Brain microvascular endothelial cell (primary cell): Measurements from ENCODE around the gene SLC4A11.
"Not testable (repeated sequence)": the region's sequence is repeated elsewhere in the genome, so short reads cannot be mapped to it uniquely, and the experiment has no call there.

Experiments used
- DNase-seq: peaks from one replicate; pipeline ENCODE4 v3.0.0-alpha.2; 2020
- H3K27ac ChIP-seq: fragments of 250-450 bp; sonication (Bioruptor Pico); 2 replicates; pipeline ENCODE4 v1.5.1; 2020; ENCODE audit warnings: mild to moderate bottlenecking, moderate library complexity
- H3K27me3 ChIP-seq: fragments of 250-450 bp; sonication (Bioruptor Pico); replicated peaks from 2 replicates; pipeline ENCODE4 v1.5.1; 2020; ENCODE audit warnings: mild to moderate bottlenecking
- H3K36me3 ChIP-seq: fragments of 250-450 bp; sonication (Bioruptor Pico); replicated peaks from 2 replicates; pipeline ENCODE4 v1.5.1; 2020; ENCODE audit warnings: mild to moderate bottlenecking
- H3K4me3 ChIP-seq: 2 replicates; pipeline ENCODE4 v1.5.1; 2011; ENCODE audit warnings: low read depth, mild to moderate bottlenecking, control low read depth, low read length, moderate library complexity
- in situ Hi-C: cut with HindIII; loops from 2 replicates; pipeline ENCODE4 v1.10.0; 2017; ENCODE audit warnings: low sequenced_read_pairs, low pct_ligation_motif_present
- TF ChIP-seq, protein P1 (sequence below): IDR thresholded peaks from 2 replicates; pipeline ENCODE4 v1.5.1; 2011; ENCODE audit warnings: low read depth, mild to moderate bottlenecking, moderate library complexity, low read length, control low read depth, inconsistent platforms; ENCODE audit errors: missing control alignments

The SLC4A11 gene

DNA sequence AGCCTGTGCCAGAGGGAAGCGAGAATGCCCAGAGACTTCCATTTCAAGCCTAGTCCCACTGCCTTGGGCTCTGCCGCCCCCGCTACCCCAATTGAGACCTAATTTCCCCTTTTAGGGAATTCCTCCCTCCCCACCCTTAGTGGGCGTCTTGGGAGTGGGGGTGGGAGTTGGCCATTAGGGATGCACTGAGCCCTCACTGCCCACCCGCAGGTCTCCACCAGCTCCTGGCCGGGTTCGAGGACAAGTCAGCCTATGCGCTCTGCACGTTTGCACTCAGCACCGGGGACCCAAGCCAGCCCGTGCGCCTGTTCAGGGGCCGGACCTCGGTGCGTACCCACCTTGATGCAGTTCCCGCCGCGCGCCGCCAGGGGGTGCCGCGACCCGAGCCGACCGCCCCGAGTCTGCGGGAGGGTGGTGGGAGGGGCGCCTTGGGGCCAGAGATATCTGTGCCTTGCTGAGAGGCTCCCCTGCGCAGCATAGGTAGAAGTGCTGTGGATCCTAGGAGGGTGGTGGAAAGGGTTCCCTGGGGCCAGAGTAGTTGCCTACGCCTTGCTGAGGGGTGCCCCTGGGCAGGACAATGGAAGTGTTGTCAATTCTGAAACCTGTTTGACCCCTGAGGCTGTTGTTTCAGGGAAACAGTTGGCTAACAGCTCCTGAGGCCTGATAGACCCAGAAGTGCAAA, 20.5 kb downstream of the SLC4A11 start:
- no peak for DNase-seq
- Histone ChIP-seq H3K27me3 (no peaks in the 10 kb centered on the region), H3K4me3 (no peak overlapping the region), H3K36me3 (peaks cover 28% of the 10 kb centered on the region), H3K27ac (no peak overlapping the region)
- in situ Hi-C loops, result no loop called here
- TF ChIP-seq, protein P1, sequence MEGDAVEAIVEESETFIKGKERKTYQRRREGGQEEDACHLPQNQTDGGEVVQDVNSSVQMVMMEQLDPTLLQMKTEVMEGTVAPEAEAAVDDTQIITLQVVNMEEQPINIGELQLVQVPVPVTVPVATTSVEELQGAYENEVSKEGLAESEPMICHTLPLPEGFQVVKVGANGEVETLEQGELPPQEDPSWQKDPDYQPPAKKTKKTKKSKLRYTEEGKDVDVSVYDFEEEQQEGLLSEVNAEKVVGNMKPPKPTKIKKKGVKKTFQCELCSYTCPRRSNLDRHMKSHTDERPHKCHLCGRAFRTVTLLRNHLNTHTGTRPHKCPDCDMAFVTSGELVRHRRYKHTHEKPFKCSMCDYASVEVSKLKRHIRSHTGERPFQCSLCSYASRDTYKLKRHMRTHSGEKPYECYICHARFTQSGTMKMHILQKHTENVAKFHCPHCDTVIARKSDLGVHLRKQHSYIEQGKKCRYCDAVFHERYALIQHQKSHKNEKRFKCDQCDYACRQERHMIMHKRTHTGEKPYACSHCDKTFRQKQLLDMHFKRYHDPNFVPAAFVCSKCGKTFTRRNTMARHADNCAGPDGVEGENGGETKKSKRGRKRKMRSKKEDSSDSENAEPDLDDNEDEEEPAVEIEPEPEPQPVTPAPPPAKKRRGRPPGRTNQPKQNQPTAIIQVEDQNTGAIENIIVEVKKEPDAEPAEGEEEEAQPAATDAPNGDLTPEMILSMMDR, result peak; percentile 72

DNA sequence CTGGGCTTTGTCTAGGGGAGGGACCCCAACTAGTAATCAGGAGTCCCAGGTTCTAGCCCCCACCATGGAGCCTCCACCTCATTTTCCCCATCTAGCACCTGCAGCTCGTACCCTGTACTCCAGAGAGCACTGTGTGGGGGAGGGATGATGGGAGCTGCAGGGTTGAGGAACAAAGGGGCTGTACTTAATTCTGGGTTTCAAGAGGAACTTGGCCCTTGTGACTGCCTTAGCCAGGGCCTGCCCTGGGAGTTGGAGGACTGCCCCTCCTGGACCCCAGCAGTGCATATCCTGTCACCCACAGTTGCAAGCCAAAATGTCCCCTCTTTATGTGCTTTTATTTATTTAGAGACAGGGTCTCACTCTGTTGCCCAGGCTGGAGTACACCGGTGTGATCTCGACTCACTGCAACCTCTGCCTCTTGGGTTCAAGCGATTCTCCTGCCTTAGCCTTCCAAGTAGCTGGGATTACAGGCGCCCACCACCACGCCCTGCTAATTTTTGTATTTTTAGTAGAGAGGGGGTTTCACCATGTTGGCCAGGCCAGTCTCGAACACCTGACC, 23.6 kb downstream of the SLC4A11 start:
- peaks cover 16% of the 10 kb centered on the region for H3K36me3 ChIP-seq
- H3K4me3 ChIP-seq, H3K27me3 ChIP-seq, in situ Hi-C loops, DNase-seq, H3K27ac ChIP-seq: not testable (repeated sequence)

DNA sequence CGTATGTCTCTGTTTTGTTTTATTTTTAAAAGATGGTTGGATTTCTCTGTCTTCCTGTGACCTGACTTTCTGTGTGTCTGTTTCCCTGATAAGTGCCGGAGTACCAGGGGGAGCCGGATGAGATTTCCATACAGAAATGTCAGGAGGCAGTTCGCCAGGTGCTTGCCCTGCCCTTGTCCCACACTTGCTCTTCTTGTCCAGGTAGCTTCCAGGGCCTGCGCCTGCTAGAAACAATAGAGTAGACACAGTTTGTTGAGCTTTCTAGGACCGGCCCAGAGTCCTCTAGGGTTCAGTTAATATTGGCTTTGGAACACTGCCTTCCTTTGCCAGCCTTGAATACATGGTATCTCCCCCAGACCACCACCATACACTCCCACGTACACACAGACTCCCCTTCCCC, 25.8 kb downstream of the SLC4A11 start:
- H3K4me3 ChIP-seq, result no peak overlapping the region
- DNase-seq, result no peak
- in situ Hi-C loops, result no loop called here
- no peak overlapping the region for H3K27ac ChIP-seq
- H3K36me3 ChIP-seq, result peaks cover 14% of the 10 kb centered on the region
- H3K27me3 ChIP-seq, result no peaks in the 10 kb centered on the region
- TF ChIP-seq, protein P1, result no peak

DNA sequence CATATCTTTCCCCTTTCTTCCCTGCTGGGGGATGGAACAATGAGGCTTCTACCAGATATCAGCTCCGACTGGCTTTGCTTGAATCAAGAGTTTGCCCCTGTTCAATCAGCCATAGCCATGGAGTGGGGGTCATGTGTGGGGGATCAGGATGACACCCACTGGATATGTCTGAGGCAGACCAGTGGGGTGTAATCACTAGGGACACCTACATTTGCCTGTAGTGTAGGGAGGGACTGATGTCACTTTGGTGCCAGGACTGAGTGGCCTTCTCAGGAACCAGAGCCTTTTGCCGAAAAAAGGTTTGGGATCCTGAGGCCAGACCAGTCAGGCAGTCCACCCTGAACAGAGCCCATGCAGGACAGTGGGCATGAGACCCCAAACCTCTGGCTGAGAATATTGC, 28.6 kb downstream of the SLC4A11 start:
- peaks cover 12% of the 10 kb centered on the region for H3K36me3 ChIP-seq
- H3K4me3 ChIP-seq, result peak overlapping the region; percentile 94
- H3K27me3 ChIP-seq, result no peaks in the 10 kb centered on the region
- in situ Hi-C loops, result no loop called here
- TF ChIP-seq, protein P1, result no peak
- DNase-seq, result no peak
- H3K27ac ChIP-seq, result no peak overlapping the region

DNA sequence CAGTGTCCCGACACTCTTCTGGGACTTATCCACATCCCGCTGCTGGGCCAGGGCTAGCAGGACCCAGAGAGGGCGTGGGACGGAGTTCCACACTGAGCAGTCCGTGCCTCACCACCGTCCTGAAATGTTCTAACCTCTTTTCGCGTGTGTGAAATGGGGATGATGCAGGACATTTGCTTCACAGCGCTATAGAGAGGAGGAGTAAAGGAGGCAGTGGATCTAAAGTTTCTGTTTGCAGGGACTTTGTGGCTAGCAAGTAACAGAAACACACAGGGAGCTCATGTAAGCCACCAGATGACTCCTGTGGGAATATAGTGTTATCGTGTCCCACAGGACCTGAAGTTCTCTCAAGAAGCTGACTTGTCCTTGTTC, 29.1 kb downstream of the SLC4A11 start:
- peak overlapping the region; percentile 94 for H3K4me3 ChIP-seq
- peak overlapping the region; percentile 53 for H3K27ac ChIP-seq
- H3K27me3 ChIP-seq, result no peaks in the 10 kb centered on the region
- H3K36me3 ChIP-seq, result peaks cover 9% of the 10 kb centered on the region
- in situ Hi-C loops, result no loop called here
- DNase-seq, result peak; percentile 4
- TF ChIP-seq, protein P1, result no peak

DNA sequence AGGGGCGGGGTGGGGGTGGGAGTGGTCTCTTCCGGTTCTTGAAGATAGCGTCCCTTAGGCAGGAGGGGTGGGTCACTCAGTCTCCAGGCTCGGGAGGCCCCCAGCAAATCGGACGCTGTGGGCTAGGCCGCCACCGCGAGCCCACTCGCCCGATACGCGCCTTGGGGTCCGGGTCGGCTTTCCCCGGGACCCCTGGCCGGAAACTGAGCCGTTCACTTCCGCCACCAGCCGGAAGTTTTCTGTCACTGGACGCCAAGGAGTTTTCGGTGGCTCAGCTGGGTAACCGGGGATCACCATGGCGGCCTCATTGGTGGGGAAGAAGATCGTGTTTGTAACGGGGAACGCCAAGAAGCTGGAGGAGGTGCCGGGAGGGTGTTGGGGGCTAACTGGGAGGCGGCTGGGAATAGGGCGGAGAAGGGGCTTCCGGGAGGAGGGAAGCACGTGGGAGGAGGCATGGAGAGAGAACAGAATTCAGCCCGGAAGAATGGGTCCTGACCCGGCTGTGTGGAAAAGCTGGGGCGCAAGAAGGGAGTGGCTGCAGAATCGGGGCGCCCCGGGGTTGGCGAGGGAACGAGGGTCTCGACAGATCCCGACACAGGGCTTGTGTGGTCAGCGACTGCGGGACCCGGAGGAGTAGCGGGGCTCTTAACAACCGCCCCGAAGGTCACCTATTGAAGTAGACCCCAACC, 29.6 kb downstream of the SLC4A11 start, which contains the start of gene ITPA:
TSS of gene ITPA (plus strand) at position 242 of the 689 bp plus-strand sequence. CDS start at position 296, 54 bp downstream.
- Histone ChIP-seq H3K4me3 (peak within 1 kb of the TSS; percentile 94), H3K36me3 (peaks cover 9% of the 10 kb centered on the region), H3K27ac (peak within 1 kb of the TSS; percentile 53), H3K27me3 (no peaks in the 10 kb centered on the region)
- TF ChIP-seq, protein P1, result no peak
- peak; percentile 20 for DNase-seq
- in situ Hi-C loops, result no loop called here
